GM20000 (cell line): Measurements from ENCODE around the gene SURF2.
A peak's percentile ranks its signal among the peaks of the same experiment; 100 is the strongest.

Source experiments
- DNase-seq: peaks from one replicate; pipeline ENCODE4 v3.0.0; 2012; ENCODE audit warnings: low spot score
- TF ChIP-seq, protein P1 (sequence below): IDR thresholded peaks from 2 replicates; pipeline ENCODE4 v1.5.1; 2012; ENCODE audit warnings: mild to moderate bottlenecking, control low read depth; ENCODE audit errors: extremely low read depth, missing control alignments

SURF2 gene

DNA sequence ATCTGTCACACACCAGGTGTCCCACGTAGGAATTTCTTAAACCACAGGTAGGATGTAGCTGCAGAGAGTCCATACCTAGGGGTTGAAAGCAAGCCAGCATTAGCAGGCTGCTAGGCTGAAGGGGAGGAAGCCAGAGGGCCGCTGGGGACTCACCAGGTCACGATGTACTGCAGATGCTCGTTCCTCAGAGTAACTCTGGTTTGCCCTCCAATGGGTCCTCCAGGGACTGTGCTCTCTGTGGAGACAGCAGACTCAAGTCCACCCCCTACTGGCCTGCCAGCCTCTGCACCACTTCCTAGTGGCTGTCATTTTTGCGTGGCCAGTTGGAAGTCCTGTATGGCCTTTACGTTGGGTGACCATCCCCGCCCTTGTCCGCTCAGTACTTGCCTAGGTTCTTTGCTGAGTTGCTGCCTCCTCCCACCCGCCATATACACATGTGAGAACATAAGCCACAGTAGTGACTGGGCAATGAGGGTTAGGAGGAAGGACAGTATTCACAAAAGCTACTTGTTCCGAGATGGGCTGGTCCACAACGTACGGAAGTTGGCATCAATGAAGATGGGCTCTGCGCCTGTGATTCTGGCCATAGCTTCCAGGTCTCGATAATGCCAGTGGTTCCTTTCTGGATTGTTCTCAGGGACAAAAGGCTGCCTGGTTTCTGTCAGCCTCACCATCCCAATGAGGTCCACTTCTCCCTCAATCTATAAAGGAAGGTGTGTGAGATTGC, 4.3 kb upstream of the SURF2 start:
- DNase-seq: peak; percentile 67

GRCh38 chr9:133352635-133353340, 3.6 kb upstream of the SURF2 start:
- TF ChIP-seq, protein P1, sequence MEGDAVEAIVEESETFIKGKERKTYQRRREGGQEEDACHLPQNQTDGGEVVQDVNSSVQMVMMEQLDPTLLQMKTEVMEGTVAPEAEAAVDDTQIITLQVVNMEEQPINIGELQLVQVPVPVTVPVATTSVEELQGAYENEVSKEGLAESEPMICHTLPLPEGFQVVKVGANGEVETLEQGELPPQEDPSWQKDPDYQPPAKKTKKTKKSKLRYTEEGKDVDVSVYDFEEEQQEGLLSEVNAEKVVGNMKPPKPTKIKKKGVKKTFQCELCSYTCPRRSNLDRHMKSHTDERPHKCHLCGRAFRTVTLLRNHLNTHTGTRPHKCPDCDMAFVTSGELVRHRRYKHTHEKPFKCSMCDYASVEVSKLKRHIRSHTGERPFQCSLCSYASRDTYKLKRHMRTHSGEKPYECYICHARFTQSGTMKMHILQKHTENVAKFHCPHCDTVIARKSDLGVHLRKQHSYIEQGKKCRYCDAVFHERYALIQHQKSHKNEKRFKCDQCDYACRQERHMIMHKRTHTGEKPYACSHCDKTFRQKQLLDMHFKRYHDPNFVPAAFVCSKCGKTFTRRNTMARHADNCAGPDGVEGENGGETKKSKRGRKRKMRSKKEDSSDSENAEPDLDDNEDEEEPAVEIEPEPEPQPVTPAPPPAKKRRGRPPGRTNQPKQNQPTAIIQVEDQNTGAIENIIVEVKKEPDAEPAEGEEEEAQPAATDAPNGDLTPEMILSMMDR: no peak
- DNase-seq: no peak

More for the DNA sequence above, 4.3 kb upstream of the SURF2 start:
- TF ChIP-seq, protein P1: peak; percentile 39

GRCh38 chr9:133353548-133353947, 2.8 kb upstream of the SURF2 start:
- TF ChIP-seq, protein P1: no peak
- DNase-seq: no peak

- no peak for DNase-seq
- TF ChIP-seq, protein P1: no peak
These were observed 1.6 kb upstream of the SURF2 start for GRCh38 chr9:133354766-133355165.

DNA sequence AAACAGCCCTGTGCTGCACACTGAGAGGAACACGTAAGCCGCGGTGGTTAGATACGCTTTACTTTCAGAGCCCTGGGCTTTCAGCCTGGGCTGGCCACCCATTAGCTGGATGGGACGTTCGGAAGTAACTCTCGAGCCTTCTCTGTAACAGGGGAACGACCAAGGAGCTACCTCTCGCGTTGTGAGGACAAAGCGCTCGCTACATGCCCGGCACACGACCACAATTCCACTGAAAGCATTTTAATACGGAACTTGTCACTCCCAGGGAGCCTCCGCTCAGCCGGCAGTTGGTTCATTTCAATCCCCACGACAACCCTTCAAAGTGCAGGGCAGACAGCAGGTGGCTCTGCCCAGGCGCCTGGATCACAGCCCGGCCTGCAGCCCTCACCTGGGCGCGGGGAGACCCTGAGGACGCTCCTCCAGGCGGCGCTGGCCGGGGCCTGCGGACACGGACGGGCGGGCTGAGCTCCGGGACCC, 431 bp upstream of the SURF2 start:
- DNase-seq: no peak
- TF ChIP-seq, protein P1: no peak

DNA sequence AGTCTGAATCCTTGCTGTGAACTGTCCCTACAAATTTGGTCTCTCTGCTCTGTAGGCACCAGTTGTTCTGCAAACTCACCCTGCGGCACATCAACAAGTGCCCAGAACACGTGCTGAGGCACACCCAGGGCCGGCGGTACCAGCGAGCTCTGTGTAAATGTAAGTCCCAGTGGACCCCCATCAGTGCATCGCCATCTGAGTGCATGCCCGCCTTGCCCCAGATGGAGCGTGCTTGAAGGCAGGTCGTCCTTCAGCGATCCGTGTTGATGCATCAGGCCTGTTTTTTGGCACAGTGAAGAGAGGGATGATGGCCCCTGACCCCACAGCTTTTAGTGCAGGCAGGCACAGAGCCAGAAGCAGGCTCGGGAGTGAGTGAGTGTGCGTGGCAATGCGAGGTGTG, 1.3 kb downstream of the SURF2 start:
- DNase-seq: no peak
- TF ChIP-seq, protein P1: no peak
